Cerebellar cortex (tissue), 1 donor: ENCODE results near the gene ZNF581.

Experiments used
- DNase-seq: peaks from one replicate; pipeline ENCODE4 v3.0.0-alpha.2; 2015; ENCODE audit warnings: low spot score

ZNF581 gene, protein sequence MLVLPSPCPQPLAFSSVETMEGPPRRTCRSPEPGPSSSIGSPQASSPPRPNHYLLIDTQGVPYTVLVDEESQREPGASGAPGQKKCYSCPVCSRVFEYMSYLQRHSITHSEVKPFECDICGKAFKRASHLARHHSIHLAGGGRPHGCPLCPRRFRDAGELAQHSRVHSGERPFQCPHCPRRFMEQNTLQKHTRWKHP

DNA sequence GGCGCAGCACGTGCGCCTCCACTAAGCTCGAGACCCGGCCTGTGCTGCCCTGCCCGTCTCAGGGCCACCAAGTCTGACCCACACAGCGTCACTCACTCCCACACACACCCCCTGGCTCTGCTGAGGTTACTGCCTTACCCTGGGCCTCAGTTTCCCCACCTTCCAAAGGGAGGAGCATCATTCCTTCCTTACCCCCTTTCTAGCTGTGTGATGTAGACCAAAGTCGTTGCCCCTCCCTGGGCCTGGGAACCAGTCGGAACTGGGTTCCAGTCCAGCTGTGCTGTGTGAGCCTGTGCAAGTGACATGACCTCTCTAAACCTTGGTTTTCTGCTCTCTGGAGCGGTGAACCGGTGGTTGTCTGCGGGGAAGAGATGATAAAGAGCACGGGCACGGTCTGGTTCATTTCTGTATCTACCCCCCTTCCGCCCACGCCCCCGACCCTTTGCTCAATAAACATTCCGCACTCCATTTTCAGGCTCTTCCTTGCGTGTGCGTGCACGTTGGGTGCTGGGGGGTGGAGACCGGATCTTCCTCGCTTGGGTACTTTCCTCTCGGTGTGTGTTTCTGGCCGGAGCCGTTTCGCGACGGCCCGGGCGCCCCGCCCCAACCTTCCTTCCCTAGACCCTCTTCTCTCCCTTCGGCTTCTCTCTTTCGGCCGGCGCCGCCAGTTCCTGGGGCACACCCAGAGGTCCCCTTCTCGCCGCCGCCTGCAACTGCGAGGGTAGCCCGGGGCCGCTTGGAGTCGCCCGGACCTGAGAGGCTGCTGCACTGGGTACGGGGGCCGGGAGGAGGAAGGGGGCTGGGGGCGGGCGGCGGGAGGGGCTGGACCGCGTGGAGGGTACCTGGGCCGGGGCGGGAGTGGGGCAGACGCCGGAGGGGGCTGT, at the start of gene ZNF581:
ZNF581 (plus strand) TSS at position 647 of the 884 bp plus-strand sequence. CDS start 923 bp downstream, outside the sequence.
- DNase-seq: peak; percentile 77

DNA sequence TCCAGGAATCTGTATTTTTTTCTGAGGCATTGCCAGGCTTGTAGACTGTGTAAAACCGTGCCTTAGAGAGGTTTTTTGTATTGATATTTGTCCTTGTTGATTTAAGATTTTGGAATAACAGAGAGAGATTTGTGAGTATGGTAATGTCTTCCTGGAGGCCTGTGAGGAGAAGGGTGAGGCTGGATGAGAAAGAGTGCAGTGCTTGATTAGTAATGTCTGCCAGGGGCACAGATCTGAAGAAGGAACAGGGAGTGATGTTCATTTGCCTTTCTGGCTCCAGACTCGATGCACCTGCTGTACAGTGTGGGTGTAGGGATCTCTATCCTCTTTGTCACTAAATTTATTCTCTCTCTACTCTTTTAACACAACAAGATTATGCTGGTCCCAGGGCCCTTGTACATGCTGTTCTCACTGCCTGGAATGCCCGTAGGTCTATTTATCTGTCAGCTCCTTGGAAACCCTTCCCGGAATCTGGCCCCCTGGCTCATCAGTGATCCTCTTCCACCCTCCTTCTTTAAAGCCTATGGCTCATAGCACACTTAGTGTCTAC, 48.4 kb upstream of the ZNF581 start:
- no peak for DNase-seq

DNA sequence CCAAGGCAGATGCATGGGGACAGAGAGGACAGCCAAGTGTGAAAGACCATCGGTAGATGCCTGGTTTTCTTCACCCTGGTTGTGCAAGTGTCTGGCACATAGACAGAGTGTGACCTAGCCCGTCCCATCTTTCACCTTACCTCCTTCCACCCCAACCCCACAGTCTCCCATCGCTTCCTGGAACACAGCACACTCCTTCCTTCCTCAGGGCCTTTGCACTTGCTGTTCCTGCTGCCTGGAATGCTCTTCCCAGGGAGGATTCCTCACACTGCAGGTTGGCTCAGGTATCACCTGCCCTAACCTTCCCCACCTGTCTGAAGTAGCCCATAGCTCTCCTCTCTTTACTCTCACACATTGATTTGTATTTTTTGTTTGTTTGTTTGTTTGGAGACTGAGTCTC, 47.1 kb upstream of the ZNF581 start:
- DNase-seq: no peak

DNA sequence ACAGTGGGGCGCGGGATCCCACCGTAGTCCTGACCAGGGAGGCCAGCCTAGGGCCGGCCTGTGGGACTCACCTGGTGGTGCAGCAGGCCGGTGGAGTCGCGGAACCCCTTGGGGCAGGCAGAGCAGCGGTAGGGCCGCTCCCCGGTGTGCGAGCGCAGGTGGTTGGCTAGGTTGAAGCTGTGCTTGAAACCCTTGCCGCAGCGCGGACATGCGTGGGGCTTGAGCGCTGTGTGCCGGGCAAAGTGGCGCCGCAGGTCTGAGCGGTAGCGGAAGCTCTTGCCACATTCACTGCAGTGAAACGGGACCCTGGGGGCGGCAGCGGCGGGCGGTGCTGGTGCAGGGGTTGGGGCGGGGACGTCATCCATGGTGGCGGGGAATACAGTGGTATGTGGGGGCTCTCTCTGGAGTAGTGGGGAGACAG, 45.9 kb upstream of the ZNF581 start:
- DNase-seq: no peak

DNA sequence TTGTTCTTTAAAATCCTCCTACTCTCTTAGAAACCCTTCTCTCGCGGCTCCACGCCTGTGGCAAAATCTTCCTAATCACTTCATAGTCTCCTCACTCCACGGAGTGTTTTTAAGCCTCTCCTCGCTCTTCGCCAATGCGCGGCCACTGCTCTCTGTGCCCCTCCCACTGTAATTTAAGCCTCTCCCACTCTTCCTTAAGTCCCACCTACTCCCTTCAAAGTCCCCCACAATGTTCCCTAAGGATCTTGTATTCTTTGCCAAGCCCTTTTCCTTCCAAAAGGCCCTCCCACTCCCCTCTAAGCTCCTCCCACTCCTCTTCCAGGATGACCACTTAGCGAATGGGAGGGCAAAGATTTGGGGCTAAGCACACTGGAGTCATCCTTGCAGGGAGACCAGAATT, 45.4 kb upstream of the ZNF581 start:
- DNase-seq: no peak

DNA sequence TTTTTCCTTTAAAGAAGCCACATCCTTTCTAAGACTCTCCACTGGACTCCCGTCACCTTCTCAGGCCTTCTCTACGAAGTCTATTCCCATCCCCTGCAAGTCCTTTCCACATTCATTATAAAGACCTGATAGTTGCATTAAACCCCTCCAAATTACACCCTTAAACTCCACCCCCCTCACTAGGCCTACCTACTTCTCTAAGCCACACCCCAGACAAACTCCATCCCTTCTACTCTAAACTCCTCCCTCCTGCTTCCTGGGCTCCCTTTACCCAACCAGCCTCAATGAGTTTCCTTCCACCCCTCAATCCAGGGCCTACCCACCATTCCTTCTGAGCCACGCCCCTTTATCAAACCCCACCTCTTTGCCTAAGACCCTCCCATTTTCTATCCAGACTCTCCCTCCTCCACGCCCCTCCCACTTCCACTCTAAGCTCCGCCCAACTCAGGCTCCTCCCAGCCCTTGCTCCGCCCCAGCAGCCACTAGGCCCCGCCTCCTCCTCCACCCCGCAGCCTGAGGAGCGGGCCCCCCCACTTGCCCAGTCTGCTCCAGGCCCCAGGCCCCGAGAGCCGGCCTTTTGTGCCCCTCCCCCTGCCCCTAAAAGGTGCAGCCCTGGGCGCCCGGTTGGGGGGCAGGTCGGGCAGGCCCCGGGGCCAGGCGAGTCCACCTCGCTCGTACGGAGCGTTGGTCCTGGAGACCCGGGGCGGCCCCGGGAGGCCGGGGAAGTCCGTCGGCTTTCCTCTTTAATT, 44.6 kb upstream of the ZNF581 start:
- DNase-seq: peak; percentile 95

DNA sequence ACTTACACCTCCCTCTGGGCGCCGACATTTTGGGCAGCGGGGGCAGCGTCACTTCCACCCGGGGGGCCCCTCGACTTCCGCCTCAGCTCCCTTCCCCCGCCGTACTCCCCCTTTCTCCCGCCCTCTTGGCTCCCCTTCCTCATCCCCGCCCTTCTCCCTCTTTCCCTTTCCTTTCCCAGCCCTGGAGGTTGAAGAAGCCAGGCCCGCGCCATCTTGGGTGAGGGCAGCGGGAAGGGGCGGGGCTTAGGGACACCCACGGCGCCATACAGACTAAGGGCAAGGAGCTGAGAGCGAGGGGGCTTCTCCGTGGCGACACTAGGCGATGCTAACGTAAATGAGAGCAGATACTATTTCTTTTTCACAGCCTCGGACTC, 44.0 kb upstream of the ZNF581 start, which contains the start of gene FIZ1:
FIZ1 (minus strand) TSS at position 50 of the 374 bp plus-strand sequence. CDS start 1,652 bp downstream, outside the sequence.
- peak; percentile 99 for DNase-seq

DNA sequence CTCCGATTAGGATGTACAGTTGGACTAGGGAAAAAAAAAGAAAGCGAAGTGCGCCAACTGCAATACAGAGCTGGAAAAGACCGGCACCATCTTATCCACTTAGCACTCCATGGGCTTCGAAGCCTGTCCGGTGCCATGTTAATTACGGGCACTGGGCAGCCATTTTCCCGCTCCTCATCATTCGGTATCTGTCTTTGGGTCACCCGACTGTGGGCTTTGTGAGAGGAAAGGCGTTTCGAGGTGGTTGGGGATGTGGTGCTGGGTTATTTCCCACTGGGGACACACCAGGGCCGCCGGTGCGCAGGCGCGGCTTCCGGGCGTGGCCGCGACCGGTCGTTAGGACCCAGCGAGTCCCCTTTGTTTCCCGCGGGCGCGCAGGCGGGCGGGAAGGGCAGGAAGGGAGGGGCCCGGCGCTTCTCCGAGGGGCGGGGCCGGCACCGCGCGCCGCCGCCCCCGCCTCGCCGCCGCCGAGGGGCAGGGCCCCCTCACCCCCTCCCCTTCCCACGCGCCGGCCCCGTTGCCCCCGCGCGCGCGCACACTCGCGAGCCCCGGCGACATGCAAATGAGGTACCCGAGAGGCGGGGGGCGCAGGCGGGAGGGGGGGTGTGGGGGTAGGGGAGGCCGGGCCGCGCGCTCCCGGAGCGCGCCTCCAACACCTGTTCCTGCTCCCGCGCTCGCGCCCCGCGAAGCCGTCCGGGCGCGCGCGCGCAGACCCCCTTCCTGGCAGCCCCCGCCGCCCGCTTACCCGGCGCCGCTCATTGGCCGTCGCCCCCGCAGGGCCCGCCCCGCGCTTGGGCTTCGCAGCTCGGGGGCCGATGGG, 43.4 kb upstream of the ZNF581 start, which contains the start of gene ZNF524:
ZNF524 (plus strand) TSS at position 447 of the 820 bp plus-strand sequence. CDS start 1,825 bp downstream, outside the sequence.
- DNase-seq: peak; percentile 96

DNA sequence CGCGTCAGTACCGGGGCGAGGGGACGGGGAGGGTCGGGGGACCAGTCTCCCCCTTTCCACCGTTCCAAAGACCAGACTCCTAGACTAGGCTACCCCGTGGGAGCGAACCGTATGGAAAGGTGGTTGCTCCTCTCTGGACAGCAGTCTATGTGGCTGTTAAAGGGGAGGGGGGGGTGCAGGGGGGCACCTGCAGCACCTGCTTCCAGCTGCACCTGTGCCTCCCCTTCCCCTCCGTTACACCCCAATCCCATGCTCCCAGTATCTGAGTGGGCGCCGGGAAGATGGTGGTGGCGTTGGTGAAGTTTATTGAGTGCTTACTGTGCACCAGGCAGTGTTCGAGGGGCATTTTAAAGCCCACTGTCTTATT, 42.8 kb upstream of the ZNF581 start:
- DNase-seq: no peak

DNA sequence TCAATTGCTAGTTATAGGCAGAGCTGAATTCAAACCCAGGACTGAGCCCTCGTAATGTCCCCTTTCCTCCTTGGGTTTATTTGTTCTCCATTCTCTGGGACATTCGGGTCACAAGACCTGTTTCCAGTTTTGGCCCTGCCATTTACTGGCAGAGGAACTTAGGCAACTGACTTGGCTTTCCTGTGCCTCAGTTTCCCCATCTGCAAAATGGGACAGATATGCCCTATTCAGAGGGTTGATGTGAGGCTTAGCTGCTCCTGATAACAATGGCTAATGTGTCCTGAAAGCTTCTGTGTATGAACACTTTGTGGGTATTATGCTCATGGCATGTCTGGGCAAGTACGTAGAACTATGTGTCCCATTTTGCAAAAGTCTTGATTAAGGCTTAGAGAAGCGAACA, 42.4 kb upstream of the ZNF581 start:
- DNase-seq: no peak

DNA sequence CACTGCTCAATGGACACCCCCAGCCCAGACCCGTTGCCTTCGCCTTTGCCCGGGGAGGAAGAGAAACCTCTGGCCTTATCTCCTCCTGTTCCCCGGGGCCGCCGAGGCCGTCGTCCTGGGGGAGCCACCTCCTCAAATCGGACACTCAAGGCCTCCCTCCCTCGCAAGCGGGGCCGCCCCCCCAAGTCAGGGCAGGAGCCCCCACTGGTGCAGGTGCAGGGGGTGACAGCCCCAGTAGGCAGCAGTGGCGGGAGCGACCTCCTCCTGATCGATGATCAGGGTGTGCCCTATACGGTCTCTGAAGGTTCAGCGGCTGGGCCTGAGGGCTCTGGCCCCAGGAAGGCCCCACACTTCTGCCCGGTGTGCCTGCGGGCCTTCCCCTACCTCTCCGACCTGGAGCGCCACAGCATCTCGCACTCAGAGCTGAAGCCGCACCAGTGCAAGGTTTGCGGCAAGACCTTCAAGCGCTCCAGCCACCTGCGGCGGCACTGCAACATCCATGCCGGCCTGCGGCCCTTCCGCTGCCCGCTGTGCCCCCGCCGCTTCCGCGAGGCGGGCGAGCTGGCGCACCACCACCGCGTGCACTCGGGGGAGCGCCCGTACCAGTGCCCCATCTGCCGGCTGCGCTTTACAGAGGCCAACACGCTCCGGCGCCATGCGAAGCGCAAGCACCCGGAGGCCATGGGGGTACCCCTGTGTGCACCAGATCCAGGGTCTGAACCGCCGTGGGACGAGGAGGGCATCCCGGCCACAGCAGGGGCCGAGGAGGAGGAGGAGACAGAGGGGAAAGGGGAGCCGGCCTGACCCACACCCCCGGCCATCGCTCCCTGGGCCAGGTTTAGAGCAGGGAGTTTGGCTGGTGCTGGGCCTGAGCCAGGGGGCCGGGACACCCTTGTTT, 41.1 kb upstream of the ZNF581 start:
- no peak for DNase-seq

DNA sequence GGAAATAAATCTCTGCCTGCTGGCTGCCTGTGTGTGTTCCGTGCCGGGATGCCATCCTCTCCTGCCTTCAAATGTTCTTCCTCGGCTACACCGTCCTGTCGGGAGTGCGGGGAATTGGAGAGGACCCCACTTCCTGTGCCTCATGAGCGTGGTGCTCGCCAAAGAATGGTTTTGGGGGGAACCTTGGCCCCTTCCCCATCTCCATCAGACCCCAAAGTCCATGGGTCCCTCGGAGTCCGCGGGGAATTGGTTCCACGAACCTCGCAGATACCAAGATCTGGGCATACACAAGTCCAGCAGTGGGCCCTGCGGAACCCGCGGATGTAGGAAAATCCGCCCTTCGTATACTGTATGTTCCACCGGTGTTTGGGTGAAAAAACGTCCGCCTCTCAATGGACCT, 40.3 kb upstream of the ZNF581 start:
- no peak for DNase-seq

DNA sequence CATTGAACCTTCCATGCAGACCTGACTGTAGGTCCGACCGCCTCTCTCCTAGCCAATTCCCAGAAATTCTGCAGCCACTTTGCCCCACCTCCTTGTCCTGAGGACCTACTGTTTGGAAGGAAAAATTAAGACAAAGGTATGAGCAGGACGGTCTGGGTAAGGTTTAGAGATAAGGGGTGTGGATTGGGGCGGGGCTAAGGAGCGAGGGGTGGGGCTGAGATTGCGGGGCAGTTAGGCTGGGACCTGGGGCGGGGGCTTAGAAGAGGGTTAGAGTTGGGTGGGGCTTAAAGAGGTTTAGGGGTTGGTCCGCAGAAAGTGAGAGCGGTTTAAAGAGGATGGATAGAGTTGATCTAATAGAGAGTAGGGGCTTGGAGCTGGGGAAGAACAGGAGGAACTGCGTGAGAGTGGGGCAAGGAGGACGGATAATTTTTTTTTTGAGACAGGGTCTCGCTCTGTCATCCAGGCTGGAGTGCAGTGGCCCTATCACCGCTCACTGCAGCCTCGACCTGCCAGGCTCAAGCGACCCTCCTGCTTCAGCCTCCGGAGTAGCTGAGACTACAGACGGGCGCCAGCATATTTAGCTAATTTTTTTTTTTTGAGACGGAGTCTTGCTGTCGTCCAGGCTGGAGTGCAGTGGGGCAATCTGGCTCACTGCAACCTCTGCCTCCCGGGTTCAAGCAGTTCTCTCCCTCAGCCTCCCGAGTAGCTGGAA, 39.7 kb upstream of the ZNF581 start:
- DNase-seq: no peak

DNA sequence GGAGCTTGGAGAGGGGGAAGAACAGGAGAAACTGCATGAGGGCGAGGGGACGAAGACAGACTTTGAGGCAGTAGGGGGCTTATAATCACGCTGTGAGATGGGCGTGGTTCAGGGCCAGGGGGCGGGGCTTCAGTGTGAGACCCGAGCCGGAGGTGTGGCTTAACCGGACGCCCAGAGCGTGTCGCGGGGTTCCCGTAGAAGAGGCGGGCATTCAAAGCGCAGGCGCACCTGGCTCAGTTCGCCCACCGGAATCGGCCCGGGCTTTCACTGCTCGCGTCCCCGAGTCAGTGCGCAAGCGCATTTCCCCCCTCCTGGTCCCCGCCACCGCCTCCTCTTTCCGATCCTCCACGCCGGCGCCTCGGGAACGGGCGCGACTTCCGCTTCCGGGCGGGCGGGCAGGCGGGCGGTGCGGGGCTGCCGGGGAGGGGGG, 38.2 kb upstream of the ZNF581 start:
- peak; percentile 97 for DNase-seq

DNA sequence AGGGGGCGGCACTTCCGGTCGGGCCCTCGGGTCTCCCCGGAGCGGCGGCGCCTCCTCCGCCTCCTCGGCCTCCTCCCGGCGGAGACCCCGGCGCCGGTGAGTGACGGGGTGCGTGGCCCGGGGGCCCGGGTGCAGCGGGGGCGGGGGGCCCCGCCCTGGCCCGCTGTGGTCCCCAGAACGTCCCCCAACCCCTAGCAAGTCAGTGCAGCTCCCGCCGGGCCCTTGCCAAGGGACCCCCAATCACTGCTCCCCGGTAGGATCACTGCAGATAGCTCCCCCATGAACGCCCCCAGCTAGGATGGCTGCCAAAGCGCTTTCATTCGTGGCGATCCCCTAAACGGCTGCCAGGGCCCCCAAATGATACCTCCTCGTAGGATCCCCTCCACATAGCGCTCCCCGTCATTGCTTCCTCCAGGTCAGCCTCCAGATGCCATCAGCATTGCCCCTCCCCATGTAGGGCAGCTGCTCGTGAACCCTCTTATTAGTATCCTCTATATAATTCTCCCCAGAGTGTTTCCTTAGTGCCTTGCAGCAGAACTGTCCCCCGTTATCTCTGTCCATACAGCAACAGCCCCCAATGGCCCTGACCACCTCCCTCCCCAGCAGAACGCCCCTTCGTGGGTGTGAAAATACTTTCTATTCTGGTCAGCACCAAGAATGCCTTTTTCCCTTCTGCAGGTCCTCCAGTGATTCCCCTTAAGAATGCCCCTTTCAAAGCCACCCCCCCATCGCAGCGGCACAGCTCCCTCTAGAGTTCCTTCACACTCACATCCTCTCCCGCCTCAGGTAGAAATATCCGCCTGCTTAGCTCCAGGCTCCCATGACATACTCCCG, 37.6 kb upstream of the ZNF581 start, which contains the start of gene ZNF865:
ZNF865 (plus strand) TSS at position 11 of the 834 bp plus-strand sequence. CDS start 7,972 bp downstream, outside the sequence.
- peak; percentile 95 for DNase-seq

DNA sequence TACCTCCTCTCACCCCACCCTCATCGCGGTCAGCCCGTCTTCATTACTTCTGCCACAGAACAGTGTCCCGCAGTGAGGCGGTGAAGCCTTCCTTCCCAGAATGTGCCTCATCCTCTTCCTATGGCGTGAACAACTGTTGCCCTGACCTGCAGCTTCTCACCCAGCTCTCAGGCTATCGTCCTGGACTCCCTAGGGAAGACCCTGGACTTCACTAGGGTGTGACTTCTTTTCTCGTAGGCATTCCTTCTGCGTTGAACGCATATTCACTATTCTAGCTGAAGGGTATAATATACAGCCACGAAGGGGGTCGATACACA, 37.0 kb upstream of the ZNF581 start:
- DNase-seq: no peak

DNA sequence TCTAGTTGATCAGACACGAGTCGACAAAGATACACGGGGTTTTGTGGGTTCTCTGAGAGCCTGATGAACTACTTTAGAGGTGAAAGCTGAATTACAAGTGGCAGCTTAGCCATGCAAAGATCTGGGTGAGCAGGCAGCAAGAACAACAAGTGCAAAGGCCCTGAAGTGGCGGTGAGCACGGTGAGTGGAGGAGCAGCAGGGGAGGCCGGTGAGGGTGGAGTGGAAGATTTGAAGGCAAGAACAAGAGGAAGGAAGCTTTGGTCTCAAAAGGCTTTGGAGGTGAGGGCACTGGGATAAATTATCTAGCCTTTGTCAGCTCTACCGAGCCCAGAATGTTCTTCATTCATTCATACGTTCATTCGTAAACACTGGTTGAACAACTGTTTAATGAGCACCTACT, 36.6 kb upstream of the ZNF581 start:
- no peak for DNase-seq

DNA sequence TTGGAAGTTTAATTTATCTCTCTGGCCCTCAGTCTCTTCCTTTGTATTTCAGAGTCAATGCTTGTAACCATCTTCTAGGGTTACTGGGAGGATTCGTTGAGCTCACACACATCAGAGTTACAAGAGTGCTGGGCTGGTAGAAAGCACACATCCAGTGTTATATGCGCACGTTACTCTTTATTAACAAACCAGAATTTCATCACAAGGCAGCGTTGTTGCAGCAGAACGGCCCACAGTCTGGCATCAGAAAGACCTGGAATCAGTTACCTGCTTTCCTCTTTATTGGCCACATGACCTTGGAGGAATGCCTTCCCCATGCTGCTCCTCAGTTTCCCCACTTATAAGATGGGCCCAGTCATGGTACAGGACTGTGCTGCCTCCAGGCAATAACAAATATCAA, 34.1 kb upstream of the ZNF581 start:
- no peak for DNase-seq
